ENCODE data around the gene RRBP1.

Gene RRBP1

GRCh38 chr20:17595856-17596255 is 86.2 kb downstream of the RRBP1 start:
- DNase-seq = no peak

GRCh38 chr20:17594443-17594842 is 87.6 kb downstream of the RRBP1 start:
- DNase-seq = no peak

GRCh38 chr20:17593902-17594301 is 88.1 kb downstream of the RRBP1 start:
- DNase-seq = no peak

- no peak for DNase-seq
Observed at GRCh38 chr20:17590245-17590644, 91.8 kb downstream of the RRBP1 start.

- DNase-seq = no peak
Observed at GRCh38 chr20:17589161-17589834, 92.7 kb downstream of the RRBP1 start.

GRCh38 chr20:17587824-17588223 is 94.2 kb downstream of the RRBP1 start:
- DNase-seq = no peak

DNA sequence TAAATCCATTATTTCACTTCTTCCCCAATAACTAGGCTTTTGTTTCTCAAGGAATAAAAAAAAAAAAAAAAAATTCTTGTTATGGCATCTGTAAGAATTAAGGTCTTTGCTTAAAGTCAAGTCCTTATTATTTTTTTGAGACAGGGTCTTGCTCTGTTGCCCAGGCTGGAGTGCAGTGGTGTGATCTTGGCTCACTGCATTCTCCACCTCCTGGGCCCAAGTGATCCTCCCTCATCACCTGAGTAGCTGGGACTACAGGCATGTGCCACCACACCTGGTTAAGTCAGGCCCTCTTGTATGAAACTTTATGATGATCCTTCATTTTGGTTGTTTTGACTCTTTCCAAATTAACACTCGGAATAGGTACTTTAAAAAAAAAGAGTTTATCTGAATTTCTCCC is 94.9 kb downstream of the RRBP1 start:
- DNase-seq = no peak

DNA sequence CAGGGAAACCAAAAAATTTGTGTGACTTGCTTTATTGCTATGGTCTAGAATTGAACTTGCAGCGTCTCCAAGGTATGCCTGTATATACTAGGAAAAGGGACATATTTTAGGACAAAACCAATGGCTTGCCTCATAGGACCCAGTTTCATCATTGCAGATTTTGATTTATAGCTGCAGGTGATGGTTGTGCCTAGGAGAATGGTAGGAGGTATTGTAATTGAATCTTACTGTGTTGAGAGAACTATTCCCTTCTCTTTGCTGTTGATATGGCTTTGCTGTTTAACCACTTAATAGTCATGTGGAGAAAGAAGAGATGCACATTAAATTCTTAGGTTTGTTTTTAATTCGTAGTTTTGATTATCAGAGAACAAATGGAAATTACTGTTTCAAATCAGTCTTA is 95.8 kb downstream of the RRBP1 start:
- no peak for DNase-seq

GRCh38 chr20:17584689-17585088 is 97.4 kb downstream of the RRBP1 start:
- no peak for DNase-seq

- no peak for DNase-seq
Observed at GRCh38 chr20:17583126-17583525, 98.9 kb downstream of the RRBP1 start.

DNA sequence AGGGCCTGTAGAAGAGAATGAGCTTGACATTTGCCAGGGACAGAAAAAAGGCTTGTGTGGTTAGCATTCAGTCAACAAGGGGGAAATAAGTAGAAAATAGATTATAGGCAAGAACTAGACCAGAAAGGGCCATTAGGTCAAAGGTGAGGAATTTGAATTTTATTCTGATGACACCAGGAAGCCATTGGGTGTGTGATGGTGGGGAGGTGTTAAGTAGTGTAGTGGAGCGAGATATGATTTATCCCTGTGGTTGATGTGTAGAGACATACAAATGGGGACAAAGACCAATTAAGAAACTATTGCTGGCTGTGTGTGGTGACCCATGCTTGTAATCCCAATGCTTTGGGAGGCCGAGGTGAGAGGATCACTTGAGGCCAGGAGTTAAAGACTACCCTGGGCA is 101.1 kb downstream of the RRBP1 start:
- no peak for DNase-seq

DNA sequence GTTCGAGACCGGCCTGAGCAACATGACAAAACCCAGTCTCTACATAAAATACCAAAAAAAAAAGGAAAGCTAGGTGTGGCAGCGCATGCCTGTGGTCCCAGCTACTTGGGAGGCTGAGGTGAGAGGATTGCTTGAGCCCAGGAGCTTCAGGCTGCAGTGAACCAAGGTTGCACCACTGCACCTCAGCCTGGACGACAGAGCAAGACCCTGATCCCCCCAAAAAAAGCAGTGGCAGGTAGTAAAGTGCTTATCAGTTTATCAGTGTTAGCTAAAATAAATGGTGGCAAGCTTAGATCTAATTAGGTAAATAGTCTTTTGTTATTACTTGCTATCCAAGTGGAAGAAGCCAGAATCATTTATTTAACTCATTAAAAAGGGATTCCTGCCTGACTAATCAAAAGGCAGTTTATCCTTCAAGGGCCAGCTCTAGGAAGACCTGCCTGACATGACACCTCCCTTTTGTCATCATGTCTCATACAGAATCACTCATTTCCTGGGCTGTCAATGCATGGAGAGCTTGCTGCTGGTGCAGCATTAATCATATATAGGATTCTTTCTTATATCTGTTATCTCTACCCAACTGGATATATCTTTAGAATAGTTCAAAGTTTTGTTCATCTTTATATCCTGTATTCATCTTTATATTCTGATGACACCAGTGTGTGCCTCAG is 102.5 kb downstream of the RRBP1 start:
- DNase-seq = no peak

GRCh38 chr20:17576215-17576614 is 105.8 kb downstream of the RRBP1 start:
- no peak for DNase-seq

DNA sequence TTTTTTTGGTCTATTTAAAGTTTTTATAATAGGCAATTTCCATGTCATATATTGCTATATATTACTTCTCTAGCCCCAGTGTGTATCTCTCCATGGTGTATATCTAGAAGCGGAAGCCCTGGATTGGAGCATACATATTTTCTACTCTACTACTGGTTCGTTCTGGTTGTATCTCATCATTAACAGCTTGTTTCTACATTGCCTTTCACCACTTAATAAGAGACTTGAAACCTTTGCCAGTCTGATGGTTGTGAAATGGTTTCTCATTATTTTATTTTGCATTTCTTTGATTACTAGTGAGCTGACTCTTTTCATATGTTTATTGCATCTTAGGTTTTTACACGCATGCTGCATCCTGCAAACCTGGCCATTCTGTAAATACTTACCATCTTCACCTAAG is 108.6 kb downstream of the RRBP1 start:
- DNase-seq = no peak

DNA sequence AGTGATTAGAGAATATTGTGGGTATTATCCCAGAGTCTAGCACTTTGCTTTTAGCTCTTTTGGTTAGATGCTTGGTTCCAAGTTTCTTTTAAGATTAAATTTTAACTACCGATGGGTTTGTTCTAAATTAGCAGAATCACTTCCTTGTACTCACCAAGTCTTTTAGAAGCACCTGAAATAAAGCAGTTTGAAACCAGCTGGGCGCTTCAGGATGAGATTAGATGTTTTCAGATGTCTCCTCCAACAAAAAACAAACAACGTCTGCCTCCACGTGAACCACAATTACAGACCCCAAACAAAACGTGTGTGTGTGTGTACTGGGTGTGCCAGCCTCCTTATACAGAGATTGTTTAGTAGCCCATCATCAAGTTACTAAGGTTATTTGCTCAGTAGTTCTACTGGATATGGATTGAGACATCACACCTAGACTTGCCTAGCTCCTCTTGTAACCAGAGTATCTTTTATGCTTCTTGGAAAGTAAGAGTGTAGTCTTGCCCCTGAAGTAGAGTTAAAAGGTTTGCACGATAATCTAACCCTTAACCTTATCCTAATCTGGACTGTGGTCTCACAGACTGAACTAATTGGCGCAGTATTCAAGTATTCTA is 109.9 kb downstream of the RRBP1 start:
- DNase-seq = no peak

- no peak for DNase-seq
Observed at GRCh38 chr20:17571153-17571527, 110.9 kb downstream of the RRBP1 start.

GRCh38 chr20:17570347-17571152 is 111.5 kb downstream of the RRBP1 start:
- DNase-seq = peak; percentile 39

- peak; percentile 95 for DNase-seq
Observed at GRCh38 chr20:17569616-17570346, 112.3 kb downstream of the RRBP1 start, which contains the start of gene DSTN. Gene DSTN (plus strand): TSS chr20:17570075. CDS start chr20:17570209, 134 bp downstream.

GRCh38 chr20:17568972-17569521 is 113.0 kb downstream of the RRBP1 start:
- DNase-seq = peak; percentile 49

DNA sequence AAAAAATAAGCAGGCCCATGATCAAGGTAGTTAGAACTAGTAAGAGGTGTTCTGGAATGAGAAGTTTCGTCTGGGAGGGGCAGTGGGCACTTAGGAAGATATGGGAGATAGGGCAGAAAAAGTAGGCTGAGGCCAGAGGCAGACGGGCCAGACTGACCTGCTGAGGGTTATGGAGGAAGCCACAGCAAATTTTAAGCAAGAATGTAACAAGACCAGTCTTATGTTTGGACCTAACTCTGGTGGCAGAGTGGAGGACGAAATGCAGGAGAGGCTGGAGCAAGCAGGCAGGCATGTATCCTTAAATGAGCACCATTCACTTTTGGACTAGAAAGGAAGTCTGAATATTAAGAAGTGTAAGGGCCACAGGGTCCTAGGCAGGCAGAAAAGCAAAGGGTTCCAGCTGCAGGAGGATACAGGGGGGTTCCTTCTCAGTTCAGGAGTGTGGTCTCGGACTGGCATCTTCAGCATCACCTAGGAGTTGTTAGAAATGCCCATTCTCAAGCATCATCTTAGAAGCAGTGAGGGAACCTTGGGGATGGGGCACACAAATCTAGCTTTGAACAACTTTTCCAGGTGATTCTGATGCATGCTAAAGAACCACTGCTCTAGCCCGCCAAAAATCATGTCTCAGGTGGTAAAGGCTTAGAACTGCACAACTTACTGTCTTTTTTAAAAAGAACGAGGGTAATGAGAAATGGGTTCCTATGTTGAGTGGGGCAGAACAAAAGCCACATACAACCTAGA is 113.8 kb downstream of the RRBP1 start:
- no peak for DNase-seq

GRCh38 chr20:17566345-17566744 is 115.7 kb downstream of the RRBP1 start:
- DNase-seq = no peak
